Smooth muscle cell (in vitro differentiated cells): ENCODE results near the gene GPHN. TPM values are rescaled to one million over a fixed set of nuclear protein-coding genes. Genes with fewer than 3 reads are reported as not detected.
A peak's percentile ranks its signal among the peaks of the same experiment; 100 is the strongest.

Experiments used
- DNase-seq: peaks from one replicate; lab custom pipeline; 2025; ENCODE audit not compliant: unreplicated experiment; lab: John Stamatoyannopoulos, UW
- H2AFZ ChIP-seq: fragments of 200-600 bp; sonication (generic); 2 replicates; pipeline ENCODE4 v1.6.0; 2016; ENCODE audit warnings: antibody characterized with exemption, low read depth, mild to moderate bottlenecking
- H3F3A ChIP-seq: fragments of 200-600 bp; sonication (generic); 2 replicates; pipeline ENCODE4 v1.6.0; 2017; ENCODE audit warnings: antibody characterized with exemption, low read depth
- H3K27ac ChIP-seq: fragments of 200-600 bp; sonication (generic); 2 replicates; pipeline ENCODE4 v1.5.1; 2016; ENCODE audit warnings: low read depth, mild to moderate bottlenecking
- H3K27me3 ChIP-seq: fragments of 200-600 bp; sonication (generic); 2 replicates; pipeline ENCODE4 v1.6.1; 2016; ENCODE audit warnings: low read depth, mild to moderate bottlenecking
- H3K36me3 ChIP-seq: fragments of 200-600 bp; sonication (generic); 2 replicates; pipeline ENCODE4 v1.5.1; 2016; ENCODE audit warnings: low read depth
- H3K4me1 ChIP-seq: fragments of 200-600 bp; sonication (generic); 2 replicates; pipeline ENCODE4 v1.5.1; 2016; ENCODE audit warnings: low read depth
- H3K4me2 ChIP-seq: fragments of 200-600 bp; sonication (generic); 2 replicates; pipeline ENCODE4 v1.6.0; 2016; ENCODE audit warnings: mild to moderate bottlenecking
- H3K4me3 ChIP-seq: fragments of 200-600 bp; sonication (generic); 2 replicates; pipeline ENCODE4 v1.5.1; 2016; ENCODE audit warnings: mild to moderate bottlenecking
- H3K79me2 ChIP-seq: fragments of 200-600 bp; sonication (generic); 2 replicates; pipeline ENCODE4 v1.6.0; 2016; ENCODE audit warnings: low read depth, mild to moderate bottlenecking
- H3K9ac ChIP-seq: fragments of 200-600 bp; sonication (generic); 2 replicates; pipeline ENCODE4 v1.6.0; 2016; ENCODE audit warnings: low read depth
- H3K9me3 ChIP-seq: fragments of 200-600 bp; sonication (generic); replicated peaks from 2 replicates; pipeline ENCODE4 v1.5.1; 2016; ENCODE audit warnings: low read depth
- H4K20me1 ChIP-seq: fragments of 200-600 bp; sonication (generic); 2 replicates; pipeline ENCODE4 v1.6.0; 2016; ENCODE audit warnings: low read depth
- WGBS: methylation state at CpG from one replicate; pipeline ENCODE4 v1.1.7; 2016; ENCODE audit warnings: low lambda C conversion rate; 5-methylcytosine and 5-hydroxymethylcytosine counted together
- polyA plus RNA-seq: library from polyadenylated mRNA; unstranded; fragments of >200 nt; fragmentation: Nextera tagmentation; extraction: Ambion mirVana; gene quantifications from 2 replicates; pipeline ENCODE4 v1.2.1, GENCODE V29; 2016
- total RNA-seq: library from RNA; depleted of rRNA; stranded (reverse); fragments of >200 nt; gene quantifications from 2 replicates; pipeline ENCODE4 v1.2.3, GENCODE V29; 2014
- TF ChIP-seq, protein P1 (sequence below): fragments of 200-600 bp; sonication (generic); IDR thresholded peaks from 2 replicates; pipeline ENCODE4 v1.5.1; 2017; ENCODE audit warnings: borderline replicate concordance, mild to moderate bottlenecking, antibody characterized with exemption; ENCODE audit not compliant: insufficient read depth, poor library complexity, severe bottlenecking

GPHN gene
- total RNA-seq = 11.2 and 18.9 TPM in 2 replicates
- 7.4 and 8.6 TPM in 2 replicates for polyA plus RNA-seq

DNA sequence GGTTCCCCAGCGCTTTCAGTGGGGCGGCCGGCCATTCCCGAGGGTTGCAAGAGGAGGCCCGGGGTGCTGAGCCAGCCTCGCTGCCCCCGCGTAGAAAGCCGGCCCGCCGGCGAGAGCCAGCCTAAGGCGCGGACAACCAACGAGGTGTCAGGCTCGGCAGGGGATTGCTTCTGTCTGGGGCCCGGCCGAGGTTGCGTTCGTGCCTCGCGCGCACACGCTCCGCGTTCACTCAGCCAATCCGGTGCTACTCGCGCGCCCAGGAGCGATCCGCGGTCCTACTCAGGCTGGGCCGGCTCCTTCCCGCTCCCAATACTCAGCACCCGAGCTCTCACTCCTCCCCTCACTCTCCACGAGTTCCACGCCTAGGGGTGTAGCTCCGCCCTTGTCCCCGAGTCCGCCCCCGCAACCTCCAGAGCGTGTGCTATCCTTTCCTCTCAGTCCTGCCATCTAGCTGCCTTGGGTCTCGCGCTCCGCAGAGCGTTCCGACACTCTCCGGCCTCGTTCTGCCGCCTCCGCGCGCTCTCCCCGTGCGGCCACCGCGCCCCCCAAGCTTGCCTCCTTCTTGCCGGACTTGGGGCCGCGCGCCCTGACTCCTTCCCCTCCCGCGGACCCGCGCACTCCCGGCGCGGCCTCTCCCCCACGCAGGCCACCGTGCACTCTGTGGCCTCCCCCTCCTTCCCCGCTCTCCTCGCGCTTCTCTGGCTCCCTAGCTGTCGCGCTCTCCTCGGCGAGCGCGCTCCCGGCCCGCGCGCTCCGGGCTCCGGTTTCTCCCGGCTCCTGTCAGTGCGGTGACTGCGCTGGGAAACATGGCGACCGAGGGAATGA lies at the start of gene GPHN:
TSS of gene GPHN (plus strand) at position 426 of the 825 bp plus-strand sequence.
- H3K79me2 ChIP-seq = peaks cover 28% of the 10 kb centered on the region
- no peaks in the 10 kb centered on the region for H3K9me3 ChIP-seq
- H3K27me3 ChIP-seq = peaks cover 22% of the 10 kb centered on the region
- H3K27ac ChIP-seq = peak within 1 kb of the TSS; percentile 54
- WGBS = under 1% methylated on average over 68 of the region's 91 CpGs
- peak; percentile 87 for DNase-seq
- H3K9ac ChIP-seq = peak within 1 kb of the TSS; percentile 32
- peak within 1 kb of the TSS; percentile 100 for H2AFZ ChIP-seq
- TF ChIP-seq, protein P1, sequence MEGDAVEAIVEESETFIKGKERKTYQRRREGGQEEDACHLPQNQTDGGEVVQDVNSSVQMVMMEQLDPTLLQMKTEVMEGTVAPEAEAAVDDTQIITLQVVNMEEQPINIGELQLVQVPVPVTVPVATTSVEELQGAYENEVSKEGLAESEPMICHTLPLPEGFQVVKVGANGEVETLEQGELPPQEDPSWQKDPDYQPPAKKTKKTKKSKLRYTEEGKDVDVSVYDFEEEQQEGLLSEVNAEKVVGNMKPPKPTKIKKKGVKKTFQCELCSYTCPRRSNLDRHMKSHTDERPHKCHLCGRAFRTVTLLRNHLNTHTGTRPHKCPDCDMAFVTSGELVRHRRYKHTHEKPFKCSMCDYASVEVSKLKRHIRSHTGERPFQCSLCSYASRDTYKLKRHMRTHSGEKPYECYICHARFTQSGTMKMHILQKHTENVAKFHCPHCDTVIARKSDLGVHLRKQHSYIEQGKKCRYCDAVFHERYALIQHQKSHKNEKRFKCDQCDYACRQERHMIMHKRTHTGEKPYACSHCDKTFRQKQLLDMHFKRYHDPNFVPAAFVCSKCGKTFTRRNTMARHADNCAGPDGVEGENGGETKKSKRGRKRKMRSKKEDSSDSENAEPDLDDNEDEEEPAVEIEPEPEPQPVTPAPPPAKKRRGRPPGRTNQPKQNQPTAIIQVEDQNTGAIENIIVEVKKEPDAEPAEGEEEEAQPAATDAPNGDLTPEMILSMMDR = no peak
- peaks cover 6% of the 10 kb centered on the region for H3K4me1 ChIP-seq
- H3K36me3 ChIP-seq = no peaks in the 10 kb centered on the region
- H3F3A ChIP-seq = peaks cover 4% of the 10 kb centered on the region
- peak within 1 kb of the TSS; percentile 97 for H3K4me2 ChIP-seq
- peaks cover 34% of the 10 kb centered on the region for H4K20me1 ChIP-seq
- H3K4me3 ChIP-seq = peak within 1 kb of the TSS; percentile 84

DNA sequence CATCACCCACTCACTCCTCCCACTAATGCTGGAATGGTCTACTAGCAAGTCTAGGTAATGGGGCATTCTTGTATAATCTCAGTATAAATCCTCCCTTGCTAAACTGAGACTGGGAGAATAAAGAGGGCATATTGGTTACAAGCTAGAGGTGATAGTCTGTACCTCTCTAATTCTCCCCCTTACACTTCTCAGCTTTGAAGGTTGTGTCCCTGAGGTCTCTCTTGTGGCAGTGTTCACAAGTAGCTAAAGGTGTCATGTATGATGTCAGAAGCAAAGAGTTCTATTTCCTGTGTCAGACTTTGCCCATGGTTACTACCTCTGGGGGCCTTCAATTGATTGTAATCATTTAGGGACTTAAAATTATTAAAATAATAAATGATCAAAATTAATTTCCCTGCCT lies 48.3 kb upstream of the GPHN start:
- no peak overlapping the region for H3K27ac ChIP-seq
- H3K27me3 ChIP-seq = no peaks in the 10 kb centered on the region
- no peak overlapping the region for H3K4me2 ChIP-seq
- TF ChIP-seq, protein P1 = no peak
- H4K20me1 ChIP-seq = no peaks in the 10 kb centered on the region
- H3F3A ChIP-seq = no peaks in the 10 kb centered on the region
- H3K79me2 ChIP-seq = no peaks in the 10 kb centered on the region
- no peaks in the 10 kb centered on the region for H3K9me3 ChIP-seq
- H3K36me3 ChIP-seq = no peaks in the 10 kb centered on the region
- no peak for DNase-seq
- H3K4me3 ChIP-seq = no peak overlapping the region
- no peaks in the 10 kb centered on the region for H3K4me1 ChIP-seq
- no peak overlapping the region for H3K9ac ChIP-seq
- no peak overlapping the region for H2AFZ ChIP-seq

GRCh38 chr14:66464261-66464660 lies 43.7 kb upstream of the GPHN start:
- no peak overlapping the region for H3K27ac ChIP-seq
- no peaks in the 10 kb centered on the region for H3K79me2 ChIP-seq
- TF ChIP-seq, protein P1 = no peak

More at GRCh38 chr14:66464261-66464660, 43.7 kb upstream of the GPHN start:
- Histone ChIP-seq H3K4me1 (no peaks in the 10 kb centered on the region), H3K27me3 (no peaks in the 10 kb centered on the region), H3K4me2 (no peak overlapping the region), H4K20me1 (no peaks in the 10 kb centered on the region), H3K4me3 (no peak overlapping the region), H3K9ac (no peak overlapping the region), H3K36me3 (no peaks in the 10 kb centered on the region), H3F3A (no peaks in the 10 kb centered on the region), H2AFZ (no peak overlapping the region), H3K9me3 (no peaks in the 10 kb centered on the region)
- WGBS = 88% methylated on average over 3 of the region's 3 CpGs
- no peak for DNase-seq
